Progenitor cell of endocrine pancreas (in vitro differentiated cells): ENCODE results near the gene AGPAT2. TPM values are rescaled to one million over a fixed set of nuclear protein-coding genes. Genes with fewer than 3 reads are reported as not detected.

ENCODE experiments used
- DNase-seq: peaks from one replicate; pipeline ENCODE4 v3.0.0; 2021; ENCODE audit warnings: low spot score; ENCODE audit not compliant: unreplicated experiment
- H3K27ac Mint-ChIP-seq: 2 replicates; pipeline ENCODE4 v1.8.0; 2021; ENCODE audit warnings: mild to moderate bottlenecking, moderate library complexity, mixed read lengths
- H3K27me3 Mint-ChIP-seq: 2 replicates; pipeline ENCODE4 v1.8.0; 2021; ENCODE audit warnings: mixed read lengths
- H3K36me3 Mint-ChIP-seq: 2 replicates; pipeline ENCODE4 v1.8.0; 2022; ENCODE audit warnings: mixed read lengths; ENCODE audit not compliant: insufficient read depth
- H3K4me1 Mint-ChIP-seq: 2 replicates; pipeline ENCODE4 v1.8.0; 2021; ENCODE audit warnings: low read depth, mixed read lengths
- H3K4me3 Mint-ChIP-seq: 2 replicates; pipeline ENCODE4 v1.8.0; 2021; ENCODE audit warnings: low read depth, mild to moderate bottlenecking, moderate library complexity, mixed read lengths
- H3K9me3 Mint-ChIP-seq: 2 replicates; pipeline ENCODE4 v1.8.0; 2021; ENCODE audit warnings: low read depth, mixed read lengths
- CTCF ChIP-seq: fragments of 200-600 bp; sonication (generic); IDR thresholded peaks from one replicate; pipeline ENCODE4 v1.5.0; 2021; ENCODE audit warnings: antibody characterized with exemption, mild to moderate bottlenecking; ENCODE audit not compliant: unreplicated experiment
- long read RNA-seq: library from polyadenylated mRNA; unstranded; transcript quantifications from one replicate; pipeline ENCODE4 v2.0.0, GENCODE V29; 2020
- total RNA-seq: library from RNA; stranded (reverse); gene quantifications from 2 replicates; pipeline ENCODE4 v1.2.1, GENCODE V29; 2021

AGPAT2 gene
- total RNA-seq, result 27.7 and 28.0 TPM in 2 replicates
- long read RNA-seq, transcript AGPAT2-202 (6 exons, 1,512 nt), result major isoform, 21 of 21 reads
- long read RNA-seq, partial matches to known transcripts, result 0 of 21 reads
- long read RNA-seq, other reads (novel, unspliced or antisense), result 0 of 21 reads

- Mint-ChIP-seq H3K4me1 (peaks cover 6% of the 10 kb centered on the region), H3K36me3 (no peaks in the 10 kb centered on the region), H3K4me3 (peak within 1 kb of the TSS; percentile 77), H3K27me3 (peaks cover 10% of the 10 kb centered on the region), H3K9me3 (no peaks in the 10 kb centered on the region), H3K27ac (no peak within 1 kb of the TSS)
- no peak for DNase-seq
- peak; percentile 9 for TF ChIP-seq CTCF
These were observed at the start of gene AGPAT2 for GRCh38 chr9:136686794-136687711. Gene AGPAT2, minus strand, starts transcription at chr9:136687457. Its CDS starts 100 bp downstream, at chr9:136687357.

- Mint-ChIP-seq H3K27ac (no peak overlapping the region), H3K4me1 (peaks cover 1% of the 10 kb centered on the region), H3K36me3 (no peaks in the 10 kb centered on the region), H3K27me3 (peaks cover 23% of the 10 kb centered on the region), H3K4me3 (no peak overlapping the region), H3K9me3 (no peaks in the 10 kb centered on the region)
- TF ChIP-seq CTCF, result no peak
- no peak for DNase-seq
These were observed 48.7 kb upstream of the AGPAT2 start for GRCh38 chr9:136735812-136736480.

DNA sequence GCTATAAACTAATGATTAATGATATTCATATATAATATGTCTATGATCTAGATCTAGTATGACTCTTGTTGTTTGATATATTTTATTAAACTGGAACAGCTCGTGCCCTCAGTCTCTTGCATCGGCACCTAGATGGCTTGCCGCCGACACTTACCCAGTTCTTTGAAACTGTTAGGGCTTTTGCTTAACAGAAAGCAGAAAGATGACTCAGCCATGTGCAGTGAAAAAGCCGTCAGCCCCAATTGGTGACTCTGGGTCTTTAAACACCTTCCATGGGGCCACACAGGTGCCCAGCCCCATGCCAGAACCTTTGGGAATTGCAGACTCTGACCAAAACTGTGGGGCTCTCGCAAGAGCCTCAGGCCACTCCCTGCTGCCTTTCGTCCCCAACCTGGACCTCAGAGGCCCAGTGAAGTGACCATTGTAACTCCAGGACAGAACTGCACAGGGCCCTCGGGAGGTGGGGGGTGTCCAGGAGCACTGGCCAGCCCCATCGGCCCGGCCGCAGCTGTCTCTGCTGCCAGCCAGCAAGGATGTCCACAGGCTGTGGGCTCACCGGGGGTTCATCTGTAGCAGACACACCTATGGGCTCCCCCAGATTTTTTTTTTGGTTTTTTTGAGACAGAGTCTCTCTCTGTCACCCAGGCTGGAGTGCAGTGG, 47.7 kb upstream of the AGPAT2 start:
- peaks cover 1% of the 10 kb centered on the region for H3K4me1 Mint-ChIP-seq
- H3K27me3 Mint-ChIP-seq, result peaks cover 24% of the 10 kb centered on the region
- no peak for DNase-seq
- H3K27ac Mint-ChIP-seq, result no peak overlapping the region
- H3K36me3 Mint-ChIP-seq, result no peaks in the 10 kb centered on the region
- no peak overlapping the region for H3K4me3 Mint-ChIP-seq
- TF ChIP-seq CTCF, result no peak
- H3K9me3 Mint-ChIP-seq, result no peaks in the 10 kb centered on the region

DNA sequence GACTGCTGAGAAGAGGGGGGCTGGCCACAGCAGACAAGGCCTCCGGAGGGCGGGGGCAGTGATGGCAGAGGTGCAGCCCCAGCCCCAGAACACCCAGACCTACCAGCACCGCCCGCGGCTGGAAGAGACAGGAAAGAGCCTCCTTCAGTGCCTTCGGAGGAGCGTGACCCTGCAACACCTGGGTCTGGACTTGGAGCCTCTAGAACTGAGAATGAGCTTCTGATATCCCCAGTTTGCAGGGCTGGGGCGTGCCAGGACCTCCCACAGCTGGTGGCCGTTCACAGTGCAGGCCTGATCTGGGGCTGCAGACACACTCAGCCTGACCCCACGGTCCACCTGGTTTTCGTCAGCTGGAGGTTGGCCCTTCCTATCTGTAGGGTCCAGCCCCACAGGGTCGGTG, 46.4 kb upstream of the AGPAT2 start:
- H3K4me1 Mint-ChIP-seq, result peaks cover 1% of the 10 kb centered on the region
- DNase-seq, result no peak
- H3K36me3 Mint-ChIP-seq, result no peaks in the 10 kb centered on the region
- no peak for TF ChIP-seq CTCF
- H3K4me3 Mint-ChIP-seq, result no peak overlapping the region
- H3K27ac Mint-ChIP-seq, result peak overlapping the region; percentile 37
- H3K9me3 Mint-ChIP-seq, result no peaks in the 10 kb centered on the region
- peaks cover 21% of the 10 kb centered on the region for H3K27me3 Mint-ChIP-seq
